Activated CD4-positive, alpha-beta memory T cell treated with anti-CD3 and anti-CD28 coated beads for 36 hours (primary cell): ENCODE data around the gene MYO5C. TPM values are rescaled to one million over a fixed set of nuclear protein-coding genes. Genes with fewer than 3 reads are reported as not detected.

ENCODE experiments used
- CTCF ChIA-PET: fragments of 350-600 bp; sonication (Branson Sonifier 250); formaldehyde crosslinking; loops from one replicate; lab custom pipeline; 2021; ENCODE audit warnings: antibody characterized with exemption, inconsistent platforms; lab: Charles Lee
- POLR2A ChIA-PET: fragments of 350-600 bp; sonication (Branson Sonifier 250); formaldehyde crosslinking; loops from one replicate; lab custom pipeline; 2021; ENCODE audit warnings: antibody characterized with exemption; lab: Charles Lee
- DNase-seq: peaks from one replicate; pipeline ENCODE4 v3.0.0-alpha.2; 2020
- H3K27ac Mint-ChIP-seq: one replicate; pipeline ENCODE4 v1.8.0; 2021; ENCODE audit warnings: mixed read lengths
- H3K27me3 Mint-ChIP-seq: one replicate; pipeline ENCODE4 v1.8.0; 2021; ENCODE audit warnings: mixed read lengths
- H3K36me3 Mint-ChIP-seq: one replicate; pipeline ENCODE4 v1.8.0; 2021; ENCODE audit warnings: mixed read lengths
- H3K4me1 Mint-ChIP-seq: one replicate; pipeline ENCODE4 v1.8.0; 2021; ENCODE audit warnings: low read depth, mixed read lengths
- H3K4me3 Mint-ChIP-seq: one replicate; pipeline ENCODE4 v1.8.0; 2021; ENCODE audit warnings: mild to moderate bottlenecking, mixed read lengths
- H3K9me3 Mint-ChIP-seq: one replicate; pipeline ENCODE4 v1.8.0; 2021; ENCODE audit warnings: mixed read lengths
- intact Hi-C: fragments of 100-400 bp; cut with micrococcal nuclease; formaldehyde crosslinking; loops from one replicate; pipeline ENCODE4 v1.15.1; 2023
- total RNA-seq, 2 experiments: library from RNA; stranded (reverse); gene quantifications; one replicate each; pipeline ENCODE4 v1.2.3, GENCODE V29; 2021

MYO5C gene
- total RNA-seq, 2 experiments from 2014 or later: 0.27 to 0.50 TPM

GRCh38 chr15:52261498-52262242 lies 33.9 kb downstream of the MYO5C start:
- Mint-ChIP-seq H3K4me3 (peak overlapping the region; percentile 32), H3K36me3 (no peaks in the 10 kb centered on the region), H3K27ac (peak overlapping the region; percentile 80), H3K9me3 (no peaks in the 10 kb centered on the region), H3K4me1 (peaks cover 36% of the 10 kb centered on the region), H3K27me3 (no peaks in the 10 kb centered on the region)
- peak; percentile 87 for DNase-seq
- intact Hi-C loops: loop anchor here (1.0 to 2.0 kb wide), 6 partner anchors 23 to 417 kb away; partner anchors contain the start of gene ATOSA
- POLR2A ChIA-PET: interaction anchor here (0.9 to 2.4 kb wide), 7 partner anchors 9 to 297 kb away, joined by 3 to 10 read pairs (median 4); no protein-coding TSS in a partner anchor
- CTCF ChIA-PET: interaction anchor here (0.6 to 1.8 kb wide), 11 partner anchors 9 to 1444 kb away, joined by 3 to 6 read pairs (median 4); no protein-coding TSS in a partner anchor

- no peaks in the 10 kb centered on the region for H3K9me3 Mint-ChIP-seq
- intact Hi-C loops: no loop called here
- H3K27ac Mint-ChIP-seq: no peak overlapping the region
- ChIA-PET CTCF (interaction anchor here (1.2 to 1.8 kb wide), 7 partner anchors 8 to 475 kb away, joined by 3 to 6 read pairs (median 5); no protein-coding TSS in a partner anchor), POLR2A (interaction anchor here (1.3 to 2.4 kb wide), 4 partner anchors 9 to 298 kb away, joined by 3 to 10 read pairs (median 8); no protein-coding TSS in a partner anchor)
- H3K27me3 Mint-ChIP-seq: no peaks in the 10 kb centered on the region
- no peak overlapping the region for H3K4me3 Mint-ChIP-seq
- peaks cover 39% of the 10 kb centered on the region for H3K4me1 Mint-ChIP-seq
- no peak for DNase-seq
- H3K36me3 Mint-ChIP-seq: no peaks in the 10 kb centered on the region
Observed at GRCh38 chr15:52261026-52261425, 34.6 kb downstream of the MYO5C start.

- no peak overlapping the region for H3K4me3 Mint-ChIP-seq
- intact Hi-C loops: no loop called here
- no peaks in the 10 kb centered on the region for H3K9me3 Mint-ChIP-seq
- no peaks in the 10 kb centered on the region for H3K27me3 Mint-ChIP-seq
- H3K4me1 Mint-ChIP-seq: peaks cover 39% of the 10 kb centered on the region
- H3K36me3 Mint-ChIP-seq: no peaks in the 10 kb centered on the region
- POLR2A ChIA-PET: interaction anchor here (0.9 kb wide), 1 partner anchor 299 kb away, joined by 3 read pairs; no protein-coding TSS in a partner anchor
- DNase-seq: no peak
- no peak overlapping the region for H3K27ac Mint-ChIP-seq
- CTCF ChIA-PET: interaction anchor here (1.6 to 6.3 kb wide), 3 partner anchors 32 to 476 kb away, joined by 6 to 35 read pairs (median 7); no protein-coding TSS in a partner anchor
Observed at GRCh38 chr15:52259503-52259902, 36.1 kb downstream of the MYO5C start.

GRCh38 chr15:52258461-52258860 lies 37.1 kb downstream of the MYO5C start:
- DNase-seq: no peak
- Mint-ChIP-seq H3K4me3 (no peak overlapping the region), H3K4me1 (peaks cover 37% of the 10 kb centered on the region), H3K27me3 (no peaks in the 10 kb centered on the region), H3K36me3 (no peaks in the 10 kb centered on the region), H3K9me3 (no peaks in the 10 kb centered on the region), H3K27ac (no peak overlapping the region)
- ChIA-PET POLR2A (no interaction called here), CTCF (interaction anchor here (0.9 to 6.3 kb wide), 5 partner anchors 11 to 476 kb away, joined by 3 to 94 read pairs (median 7); no protein-coding TSS in a partner anchor)
- intact Hi-C loops: no loop called here

- ChIA-PET POLR2A (no interaction called here), CTCF (interaction anchor here (0.9 to 6.3 kb wide), 15 partner anchors 12 to 480 kb away, joined by 3 to 94 read pairs (median 4); partner anchors contain the start of gene ARPP19)
- H3K36me3 Mint-ChIP-seq: no peaks in the 10 kb centered on the region
Observed at GRCh38 chr15:52257734-52258062, 37.9 kb downstream of the MYO5C start.

GRCh38 chr15:52256930-52257733 lies 38.5 kb downstream of the MYO5C start:
- H3K4me1 Mint-ChIP-seq: peaks cover 30% of the 10 kb centered on the region
- intact Hi-C loops: loop anchor here (1.0 to 2.0 kb wide), 5 partner anchors 74 to 478 kb away; partner anchors contain the start of gene MYO5A
- no peaks in the 10 kb centered on the region for H3K36me3 Mint-ChIP-seq
- no peak overlapping the region for H3K27ac Mint-ChIP-seq
- DNase-seq: no peak
- H3K9me3 Mint-ChIP-seq: no peaks in the 10 kb centered on the region
- CTCF ChIA-PET: interaction anchor here (0.6 to 6.3 kb wide), 43 partner anchors 12 to 537 kb away, joined by 3 to 94 read pairs (median 4); partner anchors contain the start of gene ARPP19
- no peaks in the 10 kb centered on the region for H3K27me3 Mint-ChIP-seq
- H3K4me3 Mint-ChIP-seq: peak overlapping the region; percentile 37
- POLR2A ChIA-PET: no interaction called here

More at GRCh38 chr15:52257734-52258062, 37.9 kb downstream of the MYO5C start:
- Mint-ChIP-seq H3K4me1 (peaks cover 34% of the 10 kb centered on the region), H3K27ac (no peak overlapping the region), H3K27me3 (no peaks in the 10 kb centered on the region), H3K9me3 (no peaks in the 10 kb centered on the region), H3K4me3 (no peak overlapping the region)
- intact Hi-C loops: loop anchor here (2.0 kb wide), 1 partner anchor 271 kb away; the partner anchor contains the start of gene MYO5A
- DNase-seq: no peak

- H3K4me1 Mint-ChIP-seq: peaks cover 23% of the 10 kb centered on the region
- H3K36me3 Mint-ChIP-seq: no peaks in the 10 kb centered on the region
- DNase-seq: peak; percentile 84
- intact Hi-C loops: loop anchor here (1.0 to 2.0 kb wide), 5 partner anchors 75 to 479 kb away; partner anchors contain the start of gene MYO5A
- POLR2A ChIA-PET: no interaction called here
- CTCF ChIA-PET: interaction anchor here (0.6 to 6.3 kb wide), 39 partner anchors 11 to 536 kb away, joined by 3 to 94 read pairs (median 4); partner anchors contain the start of gene ARPP19
- peak overlapping the region; percentile 56 for H3K27ac Mint-ChIP-seq
- no peaks in the 10 kb centered on the region for H3K9me3 Mint-ChIP-seq
- peak overlapping the region; percentile 37 for H3K4me3 Mint-ChIP-seq
- H3K27me3 Mint-ChIP-seq: no peaks in the 10 kb centered on the region
Observed at GRCh38 chr15:52256366-52256765, 39.2 kb downstream of the MYO5C start.

GRCh38 chr15:52255935-52256334 lies 39.7 kb downstream of the MYO5C start:
- H3K9me3 Mint-ChIP-seq: no peaks in the 10 kb centered on the region
- no peaks in the 10 kb centered on the region for H3K27me3 Mint-ChIP-seq
- POLR2A ChIA-PET: no interaction called here
- peaks cover 18% of the 10 kb centered on the region for H3K4me1 Mint-ChIP-seq
- H3K36me3 Mint-ChIP-seq: no peaks in the 10 kb centered on the region
- intact Hi-C loops: loop anchor here (1.0 to 2.0 kb wide), 5 partner anchors 75 to 479 kb away; partner anchors contain the start of gene MYO5A
- no peak overlapping the region for H3K27ac Mint-ChIP-seq
- no peak for DNase-seq
- CTCF ChIA-PET: interaction anchor here (0.7 to 6.3 kb wide), 19 partner anchors 10 to 482 kb away, joined by 3 to 94 read pairs (median 4); no protein-coding TSS in a partner anchor
- no peak overlapping the region for H3K4me3 Mint-ChIP-seq

GRCh38 chr15:52255008-52255407 lies 40.6 kb downstream of the MYO5C start:
- H3K36me3 Mint-ChIP-seq: no peaks in the 10 kb centered on the region
- no peaks in the 10 kb centered on the region for H3K9me3 Mint-ChIP-seq
- intact Hi-C loops: no loop called here
- no peak for DNase-seq
- peaks cover 17% of the 10 kb centered on the region for H3K4me1 Mint-ChIP-seq
- no peak overlapping the region for H3K27ac Mint-ChIP-seq
- no peaks in the 10 kb centered on the region for H3K27me3 Mint-ChIP-seq
- POLR2A ChIA-PET: no interaction called here
- H3K4me3 Mint-ChIP-seq: no peak overlapping the region
- CTCF ChIA-PET: interaction anchor here (0.6 to 6.3 kb wide), 6 partner anchors 17 to 483 kb away, joined by 3 to 94 read pairs (median 9); no protein-coding TSS in a partner anchor

GRCh38 chr15:52254391-52254790 lies 41.2 kb downstream of the MYO5C start:
- intact Hi-C loops: no loop called here
- POLR2A ChIA-PET: no interaction called here
- Mint-ChIP-seq H3K9me3 (no peaks in the 10 kb centered on the region), H3K27me3 (no peaks in the 10 kb centered on the region), H3K36me3 (no peaks in the 10 kb centered on the region), H3K4me3 (no peak overlapping the region), H3K4me1 (peaks cover 17% of the 10 kb centered on the region), H3K27ac (no peak overlapping the region)
- DNase-seq: no peak
- CTCF ChIA-PET: interaction anchor here (0.6 to 6.3 kb wide), 4 partner anchors 18 to 480 kb away, joined by 4 to 94 read pairs (median 20); no protein-coding TSS in a partner anchor

GRCh38 chr15:52252781-52253180 lies 42.8 kb downstream of the MYO5C start:
- Mint-ChIP-seq H3K4me1 (peaks cover 17% of the 10 kb centered on the region), H3K27me3 (no peaks in the 10 kb centered on the region), H3K4me3 (no peak overlapping the region), H3K36me3 (no peaks in the 10 kb centered on the region), H3K27ac (peak overlapping the region; percentile 16), H3K9me3 (no peaks in the 10 kb centered on the region)
- peak; percentile 23 for DNase-seq
- CTCF ChIA-PET: interaction anchor here (1.1 to 1.4 kb wide), 2 partner anchors 9 to 25 kb away, joined by 4 to 5 read pairs; no protein-coding TSS in a partner anchor
- intact Hi-C loops: loop anchor here (2.0 kb wide), 1 partner anchor 306 kb away; no protein-coding TSS in a partner anchor
- POLR2A ChIA-PET: interaction anchor here (0.5 to 1.5 kb wide), 3 partner anchors 9 to 232 kb away, joined by 3 to 7 read pairs (median 4); no protein-coding TSS in a partner anchor
